Measurements from ENCODE around the gene EFTUD2. TPM values are rescaled to one million over a fixed set of nuclear protein-coding genes. Genes with fewer than 3 reads are reported as not detected.

EFTUD2 gene
- total RNA-seq, 2 experiments from 2014 or later: 73.5 to 148 TPM

GRCh38 chr17:44829523-44830358, 69.5 kb downstream of the EFTUD2 start, which contains the start of gene GJC1:
TSS of gene GJC1 (minus strand) at chr17:44830287. CDS start at chr17:44805817, 24,470 bp downstream.
- H3K4me1 ChIP-seq (ENCODE audit: insufficient read depth, low read length, poor library complexity, severe bottlenecking): peaks cover 25% of the 10 kb centered on the region
- ChIA-PET POLR2A (no interaction called here), CTCF (ENCODE audit: unreplicated experiment) (interaction anchor here (0.6 kb wide), 1 partner anchor 49 kb away, joined by 3 read pairs; no protein-coding TSS in a partner anchor)
- peaks cover 12% of the 10 kb centered on the region for H4K20me1 ChIP-seq (ENCODE audit: insufficient read depth, low read length)
- H3K9me2 ChIP-seq (ENCODE audit: insufficient read depth, low read length): no peaks in the 10 kb centered on the region
- H3K36me3 ChIP-seq (ENCODE audit: insufficient read depth, low read length): no peaks in the 10 kb centered on the region
- TF ChIP-seq, protein P1, sequence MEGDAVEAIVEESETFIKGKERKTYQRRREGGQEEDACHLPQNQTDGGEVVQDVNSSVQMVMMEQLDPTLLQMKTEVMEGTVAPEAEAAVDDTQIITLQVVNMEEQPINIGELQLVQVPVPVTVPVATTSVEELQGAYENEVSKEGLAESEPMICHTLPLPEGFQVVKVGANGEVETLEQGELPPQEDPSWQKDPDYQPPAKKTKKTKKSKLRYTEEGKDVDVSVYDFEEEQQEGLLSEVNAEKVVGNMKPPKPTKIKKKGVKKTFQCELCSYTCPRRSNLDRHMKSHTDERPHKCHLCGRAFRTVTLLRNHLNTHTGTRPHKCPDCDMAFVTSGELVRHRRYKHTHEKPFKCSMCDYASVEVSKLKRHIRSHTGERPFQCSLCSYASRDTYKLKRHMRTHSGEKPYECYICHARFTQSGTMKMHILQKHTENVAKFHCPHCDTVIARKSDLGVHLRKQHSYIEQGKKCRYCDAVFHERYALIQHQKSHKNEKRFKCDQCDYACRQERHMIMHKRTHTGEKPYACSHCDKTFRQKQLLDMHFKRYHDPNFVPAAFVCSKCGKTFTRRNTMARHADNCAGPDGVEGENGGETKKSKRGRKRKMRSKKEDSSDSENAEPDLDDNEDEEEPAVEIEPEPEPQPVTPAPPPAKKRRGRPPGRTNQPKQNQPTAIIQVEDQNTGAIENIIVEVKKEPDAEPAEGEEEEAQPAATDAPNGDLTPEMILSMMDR (conservative IDR thresholded peaks at IDR 0.05; ENCODE audit: low read length): no peak
- no peak for TF ChIP-seq EZH2phosphoT487 (IDR thresholded peaks at IDR 0.05; ENCODE audit: borderline replicate concordance, low read depth, low read length)
- peaks cover 32% of the 10 kb centered on the region for H3K79me2 ChIP-seq (ENCODE audit: insufficient read depth, low read depth, low read length)
- H2AFZ ChIP-seq (ENCODE audit: low read length): peak within 1 kb of the TSS; percentile 98
- H3K4me2 ChIP-seq (ENCODE audit: low read length): peak within 1 kb of the TSS; percentile 76
- no TSS peak for BruUV-seq (replicated peaks)
- peak within 1 kb of the TSS; percentile 36 for H3K27ac ChIP-seq (ENCODE audit: low read depth, low read length, poor library complexity, severe bottlenecking)
- DNase-seq (ENCODE audit: low spot score): peak; percentile 62
- H3K9me3 ChIP-seq (ENCODE audit: low read length): no peaks in the 10 kb centered on the region
- intact Hi-C loops (cut with micrococcal nuclease; ENCODE audit: unreplicated experiment): loop anchor here (2.0 kb wide), 1 partner anchor 55 kb away; no protein-coding TSS in a partner anchor
- peak within 1 kb of the TSS; percentile 84 for H3K4me3 ChIP-seq (ENCODE audit: low read depth, low read length, poor library complexity, severe bottlenecking)

- no peaks in the 10 kb centered on the region for H3K9me2 ChIP-seq (ENCODE audit: insufficient read depth, low read length)
- no peaks in the 10 kb centered on the region for H3K9me3 ChIP-seq (ENCODE audit: low read length)
- DNase-seq (ENCODE audit: low spot score): peak; percentile 52
- H4K20me1 ChIP-seq (ENCODE audit: insufficient read depth, low read length): peaks cover 12% of the 10 kb centered on the region
- peak overlapping the region; percentile 98 for H2AFZ ChIP-seq (ENCODE audit: low read length)
- no TSS peak for BruUV-seq (replicated peaks)
- peaks cover 25% of the 10 kb centered on the region for H3K4me1 ChIP-seq (ENCODE audit: insufficient read depth, low read length, poor library complexity, severe bottlenecking)
- no peaks in the 10 kb centered on the region for H3K36me3 ChIP-seq (ENCODE audit: insufficient read depth, low read length)
- H3K79me2 ChIP-seq (ENCODE audit: insufficient read depth, low read depth, low read length): peaks cover 35% of the 10 kb centered on the region
- TF ChIP-seq, protein P1 (conservative IDR thresholded peaks at IDR 0.05; ENCODE audit: low read length): no peak
- TF ChIP-seq EZH2phosphoT487 (IDR thresholded peaks at IDR 0.05; ENCODE audit: borderline replicate concordance, low read depth, low read length): no peak
- peak overlapping the region; percentile 76 for H3K4me2 ChIP-seq (ENCODE audit: low read length)
- ChIA-PET CTCF (ENCODE audit: unreplicated experiment) (no interaction called here), POLR2A (interaction anchor here (0.6 kb wide), 2 partner anchors 8 to 37 kb away, joined by 3 read pairs; no protein-coding TSS in a partner anchor)
- peak overlapping the region; percentile 36 for H3K27ac ChIP-seq (ENCODE audit: low read depth, low read length, poor library complexity, severe bottlenecking)
- peak overlapping the region; percentile 84 for H3K4me3 ChIP-seq (ENCODE audit: low read depth, low read length, poor library complexity, severe bottlenecking)
- intact Hi-C loops (cut with micrococcal nuclease; ENCODE audit: unreplicated experiment): loop anchor here (2.0 kb wide), 1 partner anchor 54 kb away; no protein-coding TSS in a partner anchor
Observed at GRCh38 chr17:44828919-44829522, 70.2 kb downstream of the EFTUD2 start.

Data from OCI-LY7 (cell line).